H1 (cell line): Measurements from ENCODE around the gene CNIH3. TPM values are rescaled to one million over a fixed set of nuclear protein-coding genes. Genes with fewer than 3 reads are reported as not detected.

Experiments used
- BRCA1 ChIP-seq: IDR thresholded peaks from 2 replicates; pipeline ENCODE4 v1.6.1; 2012; ENCODE audit warnings: low read depth, low read length, improper control_type of control experiment
- CREB1 ChIP-seq: IDR thresholded peaks from 2 replicates; pipeline ENCODE4 v1.6.1; 2012; ENCODE audit warnings: inconsistent platforms
- CTBP2 ChIP-seq: IDR thresholded peaks from 2 replicates; pipeline ENCODE4 v1.7.0; 2011; ENCODE audit warnings: borderline replicate concordance, mild to moderate bottlenecking, moderate library complexity, mixed read lengths, low read length; ENCODE audit not compliant: insufficient read depth, insufficient read length
- EGR1 ChIP-seq: IDR thresholded peaks from 2 replicates; pipeline ENCODE4 v1.6.1; 2011; ENCODE audit warnings: low read depth, low read length, borderline replicate concordance
- FOSL1 ChIP-seq: IDR thresholded peaks from 2 replicates; pipeline ENCODE4 v1.6.1; 2011; ENCODE audit warnings: mild to moderate bottlenecking, low read depth, low read length, moderate library complexity; ENCODE audit not compliant: insufficient read depth
- HDAC2 ChIP-seq, 2 experiments: fragments of 300-600 bp in 1 of 2; sonication (generic) in 1 of 2; IDR thresholded peaks; 2 replicates each; pipeline ENCODE4 v1.6.1; 2011 to 2012; ENCODE audit warnings: low read depth in 2 of 2, low read length in 2 of 2, mild to moderate bottlenecking in 2 of 2, moderate library complexity in 2 of 2, borderline replicate concordance in 1 of 2, inconsistent platforms in 1 of 2
- KDM4A ChIP-seq: IDR thresholded peaks from one replicate; pipeline ENCODE4 v1.7.1; 2012; ENCODE audit warnings: low read depth, mild to moderate bottlenecking, moderate library complexity, low read length, inconsistent platforms; ENCODE audit not compliant: severe bottlenecking
- MAFK ChIP-seq: IDR thresholded peaks from 2 replicates; pipeline ENCODE4 v1.6.1; 2012; ENCODE audit warnings: low read depth, mild to moderate bottlenecking, improper control_type of control experiment, low read length
- TAF1 ChIP-seq: IDR thresholded peaks from 2 replicates; pipeline ENCODE4 v1.6.1; 2011; ENCODE audit warnings: mild to moderate bottlenecking, low read depth, low read length
- polyA plus RNA-seq, 7 experiments: library from polyadenylated mRNA; depleted of rRNA in 3 of 7; stranded (reverse) in 5 of 7; unstranded in 2 of 7; fragments of >200 nt in 5 of 7; fragments of 200-250 nt in 2 of 7; gene quantifications; 1 replicate in 5 of 7; 2 replicates in 1 of 7; 4 replicates in 1 of 7; pipeline versions ENCODE4 v1.2.1 to v1.2.3, GENCODE V29; 2011 to 2013; ENCODE audit warnings: missing spikeins in 2 of 7, mixed read lengths in 2 of 7
- total RNA-seq: library from RNA; stranded (reverse); fragmentation: NEBNext Ultra II Directional; extraction: Animal tissue kit (Norgen Biotek cat#: 25700); gene quantifications from 2 replicates; pipeline ENCODE4 v1.2.1, GENCODE V29; 2021
- TF ChIP-seq, protein P1 (sequence below): fragments of 300-600 bp; sonication (generic); IDR thresholded peaks from 2 replicates; pipeline ENCODE4 v1.7.1; 2012; ENCODE audit warnings: low read length, moderate library complexity, mild to moderate bottlenecking, inconsistent platforms; ENCODE audit not compliant: insufficient replicate concordance

CNIH3 gene
- total and polyA plus RNA-seq, 2 of the 8 experiments (the other 6 are each of a cell fraction or from before 2014, with no cell fraction given) = 3.7 to 5.6 TPM

DNA sequence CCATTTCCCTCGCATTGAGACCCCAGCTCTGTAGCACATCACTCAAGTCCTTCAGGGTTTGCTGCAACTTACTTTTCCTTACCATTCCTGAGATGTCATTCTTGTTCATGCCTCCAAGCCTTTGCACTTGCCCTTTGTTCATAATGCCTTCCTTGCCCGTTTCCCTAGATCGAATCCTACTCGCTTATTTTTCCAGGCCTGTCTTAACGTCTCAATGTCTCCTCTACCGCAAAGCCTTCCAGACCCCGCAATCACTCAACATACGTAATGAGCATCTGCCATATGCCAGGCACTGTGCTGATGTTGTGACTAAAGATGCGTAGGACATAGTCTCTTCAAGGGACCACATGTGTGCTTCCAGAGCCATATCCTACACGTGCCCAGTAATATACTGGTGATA is 31.1 kb upstream of the CNIH3 start (continued):
- TF ChIP-seq, protein P1, sequence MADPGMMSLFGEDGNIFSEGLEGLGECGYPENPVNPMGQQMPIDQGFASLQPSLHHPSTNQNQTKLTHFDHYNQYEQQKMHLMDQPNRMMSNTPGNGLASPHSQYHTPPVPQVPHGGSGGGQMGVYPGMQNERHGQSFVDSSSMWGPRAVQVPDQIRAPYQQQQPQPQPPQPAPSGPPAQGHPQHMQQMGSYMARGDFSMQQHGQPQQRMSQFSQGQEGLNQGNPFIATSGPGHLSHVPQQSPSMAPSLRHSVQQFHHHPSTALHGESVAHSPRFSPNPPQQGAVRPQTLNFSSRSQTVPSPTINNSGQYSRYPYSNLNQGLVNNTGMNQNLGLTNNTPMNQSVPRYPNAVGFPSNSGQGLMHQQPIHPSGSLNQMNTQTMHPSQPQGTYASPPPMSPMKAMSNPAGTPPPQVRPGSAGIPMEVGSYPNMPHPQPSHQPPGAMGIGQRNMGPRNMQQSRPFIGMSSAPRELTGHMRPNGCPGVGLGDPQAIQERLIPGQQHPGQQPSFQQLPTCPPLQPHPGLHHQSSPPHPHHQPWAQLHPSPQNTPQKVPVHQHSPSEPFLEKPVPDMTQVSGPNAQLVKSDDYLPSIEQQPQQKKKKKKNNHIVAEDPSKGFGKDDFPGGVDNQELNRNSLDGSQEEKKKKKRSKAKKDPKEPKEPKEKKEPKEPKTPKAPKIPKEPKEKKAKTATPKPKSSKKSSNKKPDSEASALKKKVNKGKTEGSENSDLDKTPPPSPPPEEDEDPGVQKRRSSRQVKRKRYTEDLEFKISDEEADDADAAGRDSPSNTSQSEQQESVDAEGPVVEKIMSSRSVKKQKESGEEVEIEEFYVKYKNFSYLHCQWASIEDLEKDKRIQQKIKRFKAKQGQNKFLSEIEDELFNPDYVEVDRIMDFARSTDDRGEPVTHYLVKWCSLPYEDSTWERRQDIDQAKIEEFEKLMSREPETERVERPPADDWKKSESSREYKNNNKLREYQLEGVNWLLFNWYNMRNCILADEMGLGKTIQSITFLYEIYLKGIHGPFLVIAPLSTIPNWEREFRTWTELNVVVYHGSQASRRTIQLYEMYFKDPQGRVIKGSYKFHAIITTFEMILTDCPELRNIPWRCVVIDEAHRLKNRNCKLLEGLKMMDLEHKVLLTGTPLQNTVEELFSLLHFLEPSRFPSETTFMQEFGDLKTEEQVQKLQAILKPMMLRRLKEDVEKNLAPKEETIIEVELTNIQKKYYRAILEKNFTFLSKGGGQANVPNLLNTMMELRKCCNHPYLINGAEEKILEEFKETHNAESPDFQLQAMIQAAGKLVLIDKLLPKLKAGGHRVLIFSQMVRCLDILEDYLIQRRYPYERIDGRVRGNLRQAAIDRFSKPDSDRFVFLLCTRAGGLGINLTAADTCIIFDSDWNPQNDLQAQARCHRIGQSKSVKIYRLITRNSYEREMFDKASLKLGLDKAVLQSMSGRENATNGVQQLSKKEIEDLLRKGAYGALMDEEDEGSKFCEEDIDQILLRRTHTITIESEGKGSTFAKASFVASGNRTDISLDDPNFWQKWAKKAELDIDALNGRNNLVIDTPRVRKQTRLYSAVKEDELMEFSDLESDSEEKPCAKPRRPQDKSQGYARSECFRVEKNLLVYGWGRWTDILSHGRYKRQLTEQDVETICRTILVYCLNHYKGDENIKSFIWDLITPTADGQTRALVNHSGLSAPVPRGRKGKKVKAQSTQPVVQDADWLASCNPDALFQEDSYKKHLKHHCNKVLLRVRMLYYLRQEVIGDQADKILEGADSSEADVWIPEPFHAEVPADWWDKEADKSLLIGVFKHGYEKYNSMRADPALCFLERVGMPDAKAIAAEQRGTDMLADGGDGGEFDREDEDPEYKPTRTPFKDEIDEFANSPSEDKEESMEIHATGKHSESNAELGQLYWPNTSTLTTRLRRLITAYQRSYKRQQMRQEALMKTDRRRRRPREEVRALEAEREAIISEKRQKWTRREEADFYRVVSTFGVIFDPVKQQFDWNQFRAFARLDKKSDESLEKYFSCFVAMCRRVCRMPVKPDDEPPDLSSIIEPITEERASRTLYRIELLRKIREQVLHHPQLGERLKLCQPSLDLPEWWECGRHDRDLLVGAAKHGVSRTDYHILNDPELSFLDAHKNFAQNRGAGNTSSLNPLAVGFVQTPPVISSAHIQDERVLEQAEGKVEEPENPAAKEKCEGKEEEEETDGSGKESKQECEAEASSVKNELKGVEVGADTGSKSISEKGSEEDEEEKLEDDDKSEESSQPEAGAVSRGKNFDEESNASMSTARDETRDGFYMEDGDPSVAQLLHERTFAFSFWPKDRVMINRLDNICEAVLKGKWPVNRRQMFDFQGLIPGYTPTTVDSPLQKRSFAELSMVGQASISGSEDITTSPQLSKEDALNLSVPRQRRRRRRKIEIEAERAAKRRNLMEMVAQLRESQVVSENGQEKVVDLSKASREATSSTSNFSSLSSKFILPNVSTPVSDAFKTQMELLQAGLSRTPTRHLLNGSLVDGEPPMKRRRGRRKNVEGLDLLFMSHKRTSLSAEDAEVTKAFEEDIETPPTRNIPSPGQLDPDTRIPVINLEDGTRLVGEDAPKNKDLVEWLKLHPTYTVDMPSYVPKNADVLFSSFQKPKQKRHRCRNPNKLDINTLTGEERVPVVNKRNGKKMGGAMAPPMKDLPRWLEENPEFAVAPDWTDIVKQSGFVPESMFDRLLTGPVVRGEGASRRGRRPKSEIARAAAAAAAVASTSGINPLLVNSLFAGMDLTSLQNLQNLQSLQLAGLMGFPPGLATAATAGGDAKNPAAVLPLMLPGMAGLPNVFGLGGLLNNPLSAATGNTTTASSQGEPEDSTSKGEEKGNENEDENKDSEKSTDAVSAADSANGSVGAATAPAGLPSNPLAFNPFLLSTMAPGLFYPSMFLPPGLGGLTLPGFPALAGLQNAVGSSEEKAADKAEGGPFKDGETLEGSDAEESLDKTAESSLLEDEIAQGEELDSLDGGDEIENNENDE = no peak
- TF ChIP-seq EGR1 = no peak
- TF ChIP-seq KDM4A = no peak
- no peak for TF ChIP-seq TAF1
- no peak for TF ChIP-seq CTBP2
- TF ChIP-seq MAFK = no peak
- TF ChIP-seq BRCA1 = no peak
- TF ChIP-seq CREB1 = no peak
- TF ChIP-seq FOSL1 = no peak
- no peak for TF ChIP-seq HDAC2 (IDR thresholded peaks at IDR 0.05; ENCODE audit: borderline replicate concordance in 1 of 2, low read depth in 2 of 2, low read length in 2 of 2)
